Dedifferentiated amniotic fluid mesenchymal stem cell (primary cell): ENCODE results near the gene LSM12.
"Not testable (repeated sequence)": the region's sequence is repeated elsewhere in the genome, so short reads cannot be mapped to it uniquely, and the experiment has no call there.

Source experiments
- DNase-seq: peaks from one replicate; pipeline ENCODE4 v3.0.0-alpha.2; 2016; ENCODE audit errors: extremely low spot score

The LSM12 gene

DNA sequence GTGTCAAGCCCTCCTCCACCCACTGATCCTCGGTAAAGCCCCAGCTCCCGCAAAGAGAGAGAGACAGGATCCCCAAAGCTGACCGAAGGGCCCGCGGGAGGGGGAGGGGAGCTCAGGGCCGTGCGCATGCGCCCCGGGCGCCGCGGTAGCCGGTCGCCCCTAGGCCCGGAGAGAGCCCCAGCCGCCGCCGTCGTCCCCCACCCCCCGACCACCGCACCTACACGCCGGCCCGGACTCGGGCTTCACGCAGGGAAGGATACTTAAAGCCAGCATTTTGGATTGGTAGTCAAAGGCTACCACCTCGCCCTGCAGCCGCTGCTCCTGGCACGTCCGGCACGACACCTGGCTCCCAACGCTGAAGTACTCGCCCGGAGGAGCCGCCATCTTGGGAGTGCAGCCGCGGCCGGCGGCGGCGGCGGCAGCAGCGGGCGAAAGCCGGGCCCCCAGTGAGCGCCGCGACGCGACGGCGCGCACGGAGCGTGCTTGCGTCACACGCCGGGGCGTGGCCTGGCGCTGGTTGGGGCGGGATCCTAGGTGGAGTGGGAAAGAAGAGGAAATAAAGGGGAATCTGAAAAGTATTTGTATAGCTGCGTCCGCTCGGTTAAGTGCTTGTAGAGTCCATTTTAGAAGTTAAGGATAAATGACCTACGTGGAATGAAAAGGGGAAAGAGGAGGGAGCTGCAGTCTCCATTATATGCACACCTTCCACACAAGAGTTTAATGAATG lies at the start of gene LSM12:
LSM12 (minus strand) TSS at position 468 of the 727 bp plus-strand sequence; CDS start at position 384, 84 bp downstream.
- DNase-seq: peak; percentile 79

DNA sequence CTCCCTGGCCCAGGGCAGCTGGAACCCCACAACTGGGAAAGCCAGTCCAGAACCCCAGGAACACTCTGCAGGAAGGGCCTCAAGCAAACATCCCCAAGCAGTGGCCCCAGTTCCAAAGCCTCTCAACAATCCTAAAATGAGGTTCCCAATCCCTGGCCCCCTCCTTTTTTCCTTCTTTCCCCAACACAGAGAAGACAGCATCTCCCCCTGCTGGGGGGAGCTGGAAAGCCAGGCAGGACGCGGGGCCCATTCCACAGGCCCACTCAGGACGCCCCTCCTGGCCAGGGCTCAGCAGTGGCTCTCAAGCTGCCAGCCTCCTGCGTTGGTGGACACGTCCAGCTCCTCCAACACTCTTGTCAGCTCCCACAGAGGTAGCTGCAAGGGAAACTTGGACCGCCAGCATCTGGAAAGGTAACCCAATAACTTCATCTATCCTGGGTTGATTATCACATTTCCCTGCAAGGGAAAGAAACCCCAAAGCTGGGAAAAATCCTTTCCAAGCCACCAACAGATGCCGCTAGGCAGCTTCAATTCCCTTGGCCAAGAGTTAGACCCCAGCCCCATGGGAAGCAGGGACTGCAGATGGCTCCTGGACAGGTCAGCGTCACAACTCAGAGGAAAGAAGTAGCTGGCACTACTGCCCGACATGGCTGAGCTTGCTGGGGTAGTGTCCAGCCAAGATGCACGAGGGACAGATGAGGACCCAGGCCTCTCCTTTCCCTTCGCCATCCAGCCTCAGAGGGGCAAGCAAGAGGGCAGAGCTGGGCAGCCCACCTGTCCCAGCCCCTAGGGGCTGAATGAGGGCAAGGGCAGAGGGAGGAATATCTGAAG lies 49.3 kb upstream of the LSM12 start:
- DNase-seq: peak; percentile 32

DNA sequence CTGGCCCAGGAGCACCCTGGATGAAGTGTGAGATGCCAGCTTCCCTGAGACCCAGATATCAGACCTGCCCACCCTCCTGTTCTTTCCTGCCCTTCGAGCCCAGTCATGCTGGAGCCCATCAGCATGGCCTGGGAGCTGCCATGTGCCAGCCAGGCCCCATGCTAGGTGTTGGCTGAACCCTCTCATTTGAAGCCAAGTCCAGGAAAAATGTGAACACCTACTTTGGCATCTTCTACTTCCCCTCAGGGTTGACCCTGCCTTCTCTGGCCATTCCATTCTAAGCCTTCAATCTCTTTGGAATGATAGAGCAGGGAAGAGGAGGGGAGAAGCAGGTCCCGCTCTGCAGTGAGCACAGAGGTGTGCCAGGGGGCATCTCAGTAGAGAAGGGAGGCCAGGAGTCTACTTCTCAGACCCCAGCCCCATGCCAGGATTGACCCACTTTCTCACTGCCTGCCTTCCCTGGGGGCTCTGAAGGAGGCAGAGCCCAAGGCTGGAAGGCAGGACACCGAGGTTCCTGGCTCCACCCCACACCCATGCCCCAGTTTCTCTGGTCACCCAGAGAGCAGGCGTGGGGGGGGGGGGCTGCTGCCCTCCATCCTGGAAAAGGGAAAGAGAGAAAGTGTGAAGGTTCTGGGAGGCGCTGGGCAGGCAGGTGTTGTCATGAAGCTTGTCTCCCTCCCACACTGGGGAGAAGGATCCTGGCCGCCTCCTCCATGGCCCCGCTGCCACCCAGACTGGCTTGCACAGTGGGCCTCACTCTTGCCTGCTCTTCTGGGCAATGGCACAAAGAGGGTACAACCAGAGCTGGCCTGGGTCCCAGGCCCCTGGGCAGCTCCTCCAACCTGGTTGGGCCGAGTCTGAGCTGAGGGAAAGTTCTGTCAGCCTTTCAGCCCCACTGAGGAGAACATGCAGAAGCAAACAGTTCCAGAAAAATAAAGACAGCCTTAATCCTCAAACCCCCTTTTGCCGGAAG lies 47.7 kb upstream of the LSM12 start:
- DNase-seq: no peak

DNA sequence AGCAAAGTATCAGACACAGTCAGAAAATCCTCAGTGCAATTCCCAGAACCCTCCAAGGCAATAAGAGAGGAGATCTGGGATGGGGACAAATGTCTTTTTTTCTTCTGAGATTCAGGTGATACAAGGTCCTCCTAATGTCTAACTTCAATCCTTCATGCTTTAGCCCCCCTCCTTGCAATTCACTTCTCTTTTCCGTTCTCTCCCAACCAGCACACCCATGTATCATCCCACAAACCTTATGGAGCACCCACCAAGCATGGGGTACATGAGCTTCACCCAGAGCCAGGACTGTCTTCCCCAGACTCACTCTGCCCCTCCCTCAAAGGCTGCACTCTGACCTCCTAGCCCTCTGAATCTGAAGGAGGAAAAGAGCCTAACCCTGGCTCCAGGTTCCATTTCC lies 46.9 kb upstream of the LSM12 start:
- DNase-seq: no peak

DNA sequence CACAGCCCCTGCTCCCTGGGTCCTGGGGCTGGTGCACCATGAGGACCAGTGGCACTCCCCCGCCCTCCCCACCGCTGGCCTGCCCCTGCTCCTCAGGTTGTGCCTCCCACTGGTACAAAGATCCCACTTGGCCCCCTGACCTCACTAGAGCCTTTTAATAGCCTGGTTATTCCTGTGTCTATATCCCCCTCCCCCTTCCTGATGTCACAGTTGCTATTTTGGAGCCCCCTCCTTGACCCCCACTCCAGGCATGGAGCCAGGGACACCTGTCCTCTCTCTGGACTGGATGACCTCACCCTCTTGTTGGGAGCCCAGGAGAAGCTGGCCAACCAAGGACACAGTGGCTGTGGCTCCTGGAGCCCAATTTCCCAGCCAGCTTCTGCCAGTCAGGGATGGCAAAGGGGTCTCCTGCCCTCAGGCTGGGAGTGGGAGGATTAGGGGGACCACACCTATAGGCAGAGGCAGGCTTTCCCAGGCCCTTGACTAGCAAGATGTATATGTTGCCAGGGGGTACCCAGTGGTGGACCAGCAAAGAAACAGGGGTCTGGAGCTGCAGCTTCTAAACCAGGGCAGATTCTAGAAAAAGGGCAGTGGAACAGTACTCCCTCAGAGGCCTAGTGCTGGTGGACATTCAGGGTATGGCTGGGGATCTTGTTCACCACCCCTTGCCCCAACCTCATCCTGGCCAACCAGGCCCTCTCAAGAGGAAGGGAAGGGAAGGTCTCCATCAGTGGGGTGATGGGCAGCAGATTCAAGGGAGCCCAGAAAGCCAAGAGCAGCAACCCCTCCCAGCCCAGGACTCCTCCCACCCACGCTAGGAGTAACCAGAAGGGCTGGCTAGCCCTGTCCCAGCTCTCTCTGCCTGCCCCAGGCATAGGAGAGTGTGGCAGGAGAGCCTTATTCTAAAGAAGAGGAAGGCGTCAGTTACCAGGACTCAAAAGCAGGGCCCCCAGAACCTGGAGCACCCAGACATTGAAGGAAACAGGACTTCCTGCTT lies 46.1 kb upstream of the LSM12 start:
- no peak for DNase-seq

DNA sequence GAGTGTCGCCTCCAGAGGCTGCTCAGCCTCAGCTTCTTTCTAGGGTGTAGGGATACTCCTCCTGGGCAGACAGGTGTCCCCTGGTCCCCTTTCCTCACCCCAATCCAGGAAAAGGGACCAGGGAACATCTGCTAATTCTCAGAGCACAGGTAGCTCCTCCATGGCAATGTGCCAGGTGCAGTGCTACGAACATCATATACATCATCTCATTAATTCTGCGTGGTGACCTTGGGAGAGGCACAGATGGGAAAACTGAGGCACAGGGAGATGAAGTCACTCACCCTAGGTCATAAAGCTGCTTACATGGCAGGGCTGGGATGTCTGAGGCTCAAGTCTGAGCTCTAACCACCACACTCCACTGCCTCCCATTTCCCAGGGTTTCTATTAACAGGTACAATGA lies 45.3 kb upstream of the LSM12 start:
- no peak for DNase-seq

DNA sequence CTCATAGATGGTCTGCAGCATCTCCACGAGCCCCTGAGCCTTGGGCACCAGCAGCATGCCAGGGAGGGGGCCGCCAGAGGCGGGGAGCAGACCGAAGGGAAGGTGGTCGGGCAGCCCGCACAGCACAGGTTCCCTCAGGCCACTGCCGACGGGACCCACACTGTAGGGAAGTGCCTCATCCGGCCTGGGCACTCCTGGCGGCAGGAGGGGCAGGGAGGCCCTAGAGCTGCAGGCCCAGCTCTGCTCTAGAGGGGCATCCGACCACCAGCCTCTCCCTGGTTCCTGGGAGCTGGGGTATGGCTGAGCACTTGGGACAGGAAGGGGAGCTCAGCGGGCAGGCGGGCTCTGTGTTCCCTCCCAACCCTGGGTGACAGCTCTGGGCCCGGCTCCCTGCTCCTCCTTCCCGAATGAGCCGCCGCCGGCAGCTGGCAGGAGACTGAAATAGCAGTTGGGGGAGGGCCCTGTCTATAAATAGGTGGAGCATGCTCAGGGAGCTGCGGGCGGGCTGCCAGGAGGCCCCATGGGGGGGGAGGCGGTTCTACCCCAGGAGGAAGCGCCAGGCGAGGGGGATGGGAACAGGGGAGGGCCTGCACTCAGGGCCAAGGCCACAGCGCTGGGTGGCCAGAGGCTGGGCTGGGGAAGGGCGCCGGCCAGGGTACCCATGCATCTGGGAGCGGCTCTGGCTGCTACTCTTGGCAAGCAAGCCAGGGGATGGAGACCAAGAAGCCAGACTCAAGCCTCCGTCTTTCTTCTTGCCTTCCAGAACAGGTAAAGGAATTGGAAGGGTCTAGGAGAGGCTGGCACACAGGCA lies 44.6 kb upstream of the LSM12 start:
- DNase-seq: peak; percentile 85

DNA sequence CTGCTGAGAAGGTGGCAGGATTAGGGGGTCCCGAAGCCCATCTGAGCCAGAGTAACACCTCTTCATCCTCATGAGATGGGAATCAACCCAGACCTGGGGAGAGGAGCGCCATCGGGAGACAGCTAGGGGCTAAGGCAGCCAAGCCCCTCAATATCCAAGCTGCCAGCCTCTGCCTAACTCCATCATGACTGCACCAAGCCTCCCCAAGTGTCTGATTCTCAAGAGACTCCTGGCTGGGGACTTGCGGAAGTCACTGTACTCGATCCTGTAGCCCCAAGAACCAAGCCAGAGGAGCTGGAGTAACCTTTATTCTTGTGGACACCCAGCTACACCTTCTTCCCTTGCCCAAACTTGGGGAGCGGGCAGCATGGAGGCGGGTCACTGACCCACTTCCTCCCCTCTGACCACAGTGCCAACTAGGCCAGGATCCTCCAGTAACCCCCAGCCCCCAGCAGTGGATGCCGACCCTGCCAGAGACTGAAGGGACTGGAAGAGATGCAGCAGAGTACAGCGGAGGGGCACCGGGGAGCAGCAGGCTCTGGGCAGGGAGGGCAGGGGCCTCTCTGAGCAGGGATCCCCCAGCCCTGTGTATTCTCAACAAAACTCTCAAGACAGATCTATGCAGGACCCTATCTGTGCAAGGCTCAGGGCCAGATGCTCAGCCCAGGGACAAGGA lies 43.7 kb upstream of the LSM12 start:
- DNase-seq: no peak

DNA sequence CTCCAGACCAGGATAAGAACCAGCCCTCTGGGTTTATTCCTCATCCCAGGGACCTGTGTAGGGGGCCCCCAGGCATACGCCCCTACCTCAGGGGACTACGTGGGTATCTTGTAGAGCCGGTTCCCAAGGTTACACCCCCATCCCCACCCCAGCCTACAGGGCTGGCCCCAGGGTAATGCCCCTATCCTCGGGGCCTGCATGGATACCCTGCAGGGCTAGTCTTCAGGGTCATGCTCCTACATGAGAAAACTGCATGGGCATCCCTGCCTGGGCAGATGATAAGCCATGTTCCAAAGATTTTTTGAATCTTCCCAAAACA lies 42.8 kb upstream of the LSM12 start:
- DNase-seq: no peak

DNA sequence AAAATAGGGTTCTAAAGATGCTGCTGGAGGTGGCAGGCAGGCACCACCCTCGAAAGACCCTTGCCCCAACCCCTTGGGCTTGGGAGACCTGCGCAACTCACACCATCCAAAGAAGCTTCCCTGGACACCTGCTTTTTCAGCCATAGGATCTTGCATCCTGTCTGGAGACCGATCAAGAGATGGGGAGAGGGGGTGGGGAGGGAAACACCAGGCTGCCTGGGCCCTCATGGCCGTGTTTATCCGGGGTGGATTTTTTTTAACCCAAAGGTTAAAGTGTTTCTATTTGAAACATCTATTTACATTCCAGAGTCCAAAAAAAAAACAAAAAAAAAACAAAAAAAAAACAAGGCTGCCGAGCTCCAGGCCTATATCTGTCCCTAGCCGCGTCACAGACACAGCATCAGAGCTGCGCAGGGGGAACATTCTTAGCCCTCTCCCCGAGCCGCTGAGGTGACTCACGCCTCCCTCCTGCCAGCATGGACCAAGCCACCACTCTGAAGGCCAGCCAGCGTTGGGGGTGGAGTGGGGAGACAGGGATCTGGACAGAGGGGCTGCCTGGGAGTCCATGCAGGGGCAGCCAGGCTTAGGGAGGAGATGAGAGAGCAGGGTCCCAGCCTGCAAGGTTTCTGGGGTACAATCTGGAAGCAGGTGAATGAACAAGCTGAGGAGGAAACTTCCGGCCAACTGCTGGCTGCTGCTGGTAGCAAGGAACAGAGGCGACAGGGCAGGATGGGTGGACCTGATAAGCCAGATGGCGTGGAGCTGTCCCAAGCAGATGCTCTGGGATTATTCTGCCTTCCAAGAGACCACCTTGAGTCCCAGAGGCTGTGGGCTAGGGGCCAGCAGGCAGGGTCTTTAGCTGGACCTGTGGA lies 42.2 kb upstream of the LSM12 start:
- peak; percentile 92 for DNase-seq

DNA sequence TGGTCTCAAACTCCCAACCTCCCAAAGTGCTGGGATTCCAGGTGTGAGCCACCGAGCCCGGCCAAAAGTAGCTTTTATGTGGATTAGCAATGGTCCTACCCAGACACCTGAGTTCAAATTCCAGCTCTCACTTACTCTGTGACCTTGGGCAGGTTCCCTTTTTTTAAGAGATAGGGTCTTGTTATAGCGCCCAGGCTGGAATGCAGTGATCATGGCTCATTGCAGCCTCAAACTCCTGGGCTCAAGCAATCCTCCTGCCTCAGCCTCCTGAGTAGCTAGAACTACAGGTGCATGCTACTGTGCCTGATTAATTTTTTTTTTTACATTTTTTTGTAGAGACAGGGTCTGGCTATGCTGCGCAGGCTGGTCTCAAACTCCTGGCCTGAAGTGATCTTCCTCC lies 40.3 kb upstream of the LSM12 start:
- DNase-seq: no peak

DNA sequence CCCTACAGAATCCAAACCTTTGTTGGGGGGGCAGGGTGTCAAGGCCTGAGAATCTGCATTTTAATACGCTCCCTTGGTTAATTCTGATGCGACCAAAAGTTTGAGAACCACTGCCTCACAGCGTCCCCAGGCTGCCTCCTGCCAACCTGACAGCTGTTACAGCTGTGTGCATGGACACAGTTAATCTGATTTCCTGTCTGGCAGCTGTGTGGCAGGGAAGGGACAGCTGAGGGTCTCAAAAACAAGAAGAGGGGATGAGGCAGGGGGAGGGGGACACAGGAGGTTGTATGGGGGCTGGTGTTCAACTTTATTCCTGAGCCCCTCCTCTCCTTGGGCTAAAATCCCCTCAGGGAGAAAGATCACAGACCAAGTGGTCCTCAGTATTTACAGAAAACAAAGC lies 39.5 kb upstream of the LSM12 start:
- no peak for DNase-seq

DNA sequence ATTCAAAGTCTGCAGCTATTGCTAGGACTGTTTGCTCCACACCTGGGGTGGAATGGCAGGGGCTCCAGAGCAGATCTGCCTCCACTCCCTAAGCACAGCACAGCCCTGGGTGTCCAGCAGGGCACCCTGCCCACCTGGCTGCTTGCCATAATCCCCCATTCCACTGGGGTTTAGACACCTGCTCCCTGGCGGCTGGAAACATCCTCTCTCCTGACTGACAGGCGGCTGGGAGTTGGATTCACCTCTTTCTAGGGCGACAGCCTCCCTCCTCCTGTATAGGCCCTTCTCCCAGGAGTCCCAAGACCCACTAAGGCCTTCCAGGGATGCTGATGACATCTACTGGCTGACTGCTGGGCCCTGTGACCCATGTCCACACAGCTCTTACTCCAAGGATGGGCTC lies 39.0 kb upstream of the LSM12 start:
- no peak for DNase-seq

DNA sequence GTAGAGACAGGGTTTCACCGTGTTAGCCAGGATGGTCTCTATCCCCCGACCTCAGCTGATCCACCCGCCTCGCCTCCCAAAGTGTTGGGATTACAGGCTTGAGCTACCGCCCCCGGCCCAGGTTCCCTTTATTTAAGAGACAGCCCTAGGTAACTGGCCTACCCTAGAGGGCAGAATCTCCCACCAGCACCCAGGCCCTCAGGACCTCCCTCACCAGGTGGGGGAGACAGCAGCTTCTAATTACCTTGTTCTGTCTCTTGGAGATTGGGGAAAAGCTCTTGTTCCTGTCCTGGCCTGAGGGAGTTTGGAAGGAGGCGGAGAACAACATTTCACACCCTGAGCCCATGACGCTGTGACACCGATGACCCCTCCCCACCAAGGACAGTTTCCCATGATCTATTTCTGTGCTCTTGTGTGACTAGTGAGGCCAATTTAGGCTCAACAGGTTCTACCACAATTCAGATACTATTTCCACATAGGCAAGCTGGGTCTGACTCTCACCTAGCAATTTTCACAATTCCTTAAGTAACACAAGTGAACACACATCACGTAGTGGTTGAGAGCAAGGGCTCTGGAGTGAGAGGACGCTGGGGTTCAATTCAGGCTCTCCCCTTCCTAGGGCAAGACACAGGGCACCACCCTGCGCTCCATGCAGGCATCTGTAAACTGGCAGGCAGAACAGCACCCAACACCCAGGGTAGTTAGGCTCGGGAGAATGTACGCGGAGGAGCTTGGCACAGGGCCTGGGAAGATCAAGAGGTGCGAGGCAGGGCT lies 36.6 kb upstream of the LSM12 start:
- DNase-seq: no peak

DNA sequence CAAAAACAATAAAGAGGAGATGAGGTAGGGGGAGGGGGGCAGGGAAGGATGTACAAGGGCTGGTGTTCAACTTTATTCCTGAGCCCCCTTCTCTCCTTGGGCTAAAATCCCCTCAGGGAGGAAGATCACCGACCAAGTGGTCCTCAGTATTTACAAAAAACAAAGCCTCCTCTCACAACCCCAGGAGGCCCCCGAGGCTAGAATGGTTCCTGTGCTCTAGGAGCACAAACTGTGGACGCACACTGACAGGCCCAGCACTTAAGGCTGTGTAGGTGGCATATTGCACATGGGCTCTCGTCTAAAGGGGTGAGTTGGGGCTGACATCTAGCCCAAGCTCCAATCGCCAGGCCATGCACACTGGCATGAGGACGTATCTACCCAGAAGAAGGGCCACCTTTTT lies 35.4 kb upstream of the LSM12 start:
- not testable (repeated sequence) for DNase-seq

DNA sequence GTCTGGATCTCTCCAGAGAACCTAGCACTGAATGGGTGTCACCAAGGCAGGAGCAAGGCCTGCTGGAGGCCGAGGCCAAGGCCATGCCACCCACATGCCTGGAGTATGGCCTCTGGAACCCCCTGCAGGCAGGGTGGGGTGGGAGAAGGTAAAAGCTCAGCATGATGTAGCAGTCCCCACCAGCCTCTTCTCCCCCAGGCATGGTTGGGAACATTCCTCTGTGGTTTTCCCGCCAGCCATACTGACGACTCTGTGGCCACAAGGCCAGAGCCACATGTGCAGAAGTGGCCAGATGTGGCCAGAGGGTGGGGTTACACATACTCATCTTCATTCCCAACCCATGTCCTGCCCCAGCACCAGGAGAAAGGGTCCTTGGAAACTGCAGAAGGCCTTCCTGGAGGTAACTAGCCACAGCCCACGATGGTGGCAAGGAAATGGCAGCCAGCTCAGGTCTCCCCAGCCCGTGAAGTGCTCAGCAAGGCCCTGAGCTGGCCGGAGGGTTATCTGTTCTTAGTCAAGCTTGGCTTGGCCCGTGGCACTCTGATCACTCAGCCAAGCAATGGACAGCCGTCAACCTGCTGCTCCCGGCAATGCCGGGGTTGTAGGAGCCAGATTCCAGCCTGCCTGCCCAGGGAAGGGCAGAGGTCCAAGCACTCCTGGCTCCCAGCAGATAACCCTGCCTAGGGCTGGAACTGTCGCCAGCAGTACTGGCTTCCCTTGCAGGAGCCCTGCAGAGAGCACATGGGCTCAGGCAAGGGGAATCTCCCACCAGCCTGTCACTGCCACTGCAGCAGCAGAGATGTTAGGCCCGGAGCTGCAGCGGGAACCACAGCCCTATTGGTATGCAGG lies 30.9 kb upstream of the LSM12 start:
- DNase-seq: no peak
